ENCODE results near the gene EFCAB6. TPM values are rescaled to one million over a fixed set of nuclear protein-coding genes. Genes with fewer than 3 reads are reported as not detected.

The EFCAB6 gene
- total RNA-seq, 1 experiment from 2014 or later: 0.21 TPM

DNA sequence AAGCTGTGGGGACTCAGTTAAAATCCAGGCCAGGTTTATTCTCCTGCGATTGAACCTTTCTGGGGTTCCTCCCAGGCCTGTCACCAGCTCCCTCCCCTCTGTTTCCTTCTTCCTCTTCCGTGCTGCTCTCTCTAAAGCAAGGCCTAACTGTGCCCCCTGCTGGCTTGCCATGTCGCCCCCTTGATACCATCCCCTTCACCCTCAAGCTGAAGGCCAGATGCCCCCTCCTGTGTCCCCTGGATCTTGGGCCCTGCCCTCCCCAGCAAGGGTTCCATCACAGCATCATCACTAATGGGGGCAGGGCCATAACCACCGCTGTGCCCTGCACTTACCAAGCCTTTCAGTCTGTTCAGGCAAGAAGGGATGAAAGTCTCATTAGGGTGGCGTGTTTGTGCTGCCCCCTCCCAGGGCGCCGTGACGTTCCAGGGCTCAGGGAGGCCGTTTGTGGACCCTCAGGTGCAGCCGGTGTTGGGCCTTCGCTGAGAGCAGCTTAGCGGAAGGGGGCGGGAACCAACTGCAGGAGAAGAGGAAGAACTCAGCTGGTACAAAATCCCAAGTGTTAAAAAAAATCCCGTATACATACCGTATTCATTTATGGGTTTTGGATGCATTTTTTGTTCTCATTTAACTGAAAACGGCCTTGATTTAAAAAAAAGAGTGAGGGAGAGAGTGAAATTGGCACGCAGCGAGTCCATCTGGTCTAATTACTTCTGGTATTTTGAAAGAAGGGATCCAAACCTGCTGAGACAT is 330.4 kb downstream of the EFCAB6 start:
- no TSS peak for BruUV-seq (replicated peaks)
- no peaks in the 10 kb centered on the region for H3K27me3 ChIP-seq (ENCODE audit: control insufficient read depth, insufficient read depth, low read length)
- POLR2A ChIA-PET: no interaction called here
- DNase-seq (ENCODE audit: low read depth, low spot score) (no peak), ATAC-seq (no peak)
- H3K9me3 ChIP-seq (ENCODE audit: control insufficient read depth, insufficient read depth, low read depth, low read length): no peaks in the 10 kb centered on the region
- no peaks in the 10 kb centered on the region for H3K36me3 ChIP-seq (ENCODE audit: control insufficient read depth, insufficient read depth, low read length)
- H3K27ac ChIP-seq (ENCODE audit: low read length): no peak overlapping the region
- intact Hi-C loops (cut with micrococcal nuclease; ENCODE audit: unreplicated experiment): no loop called here
- H3K4me3 ChIP-seq (ENCODE audit: low read depth in 2 of 2, low read length in 2 of 2): no peak overlapping the region
- TF ChIP-seq TCF7L2 (IDR thresholded peaks at IDR 0.05; ENCODE audit: low read depth, low read length) (no peak), POLR2AphosphoS5 (IDR thresholded peaks at IDR 0.05; ENCODE audit: low read depth, low read length) (no peak), SIN3A (IDR thresholded peaks at IDR 0.05; ENCODE audit: borderline replicate concordance, insufficient read depth, low read depth, low read length) (no peak)
- TF ChIP-seq, protein P1, sequence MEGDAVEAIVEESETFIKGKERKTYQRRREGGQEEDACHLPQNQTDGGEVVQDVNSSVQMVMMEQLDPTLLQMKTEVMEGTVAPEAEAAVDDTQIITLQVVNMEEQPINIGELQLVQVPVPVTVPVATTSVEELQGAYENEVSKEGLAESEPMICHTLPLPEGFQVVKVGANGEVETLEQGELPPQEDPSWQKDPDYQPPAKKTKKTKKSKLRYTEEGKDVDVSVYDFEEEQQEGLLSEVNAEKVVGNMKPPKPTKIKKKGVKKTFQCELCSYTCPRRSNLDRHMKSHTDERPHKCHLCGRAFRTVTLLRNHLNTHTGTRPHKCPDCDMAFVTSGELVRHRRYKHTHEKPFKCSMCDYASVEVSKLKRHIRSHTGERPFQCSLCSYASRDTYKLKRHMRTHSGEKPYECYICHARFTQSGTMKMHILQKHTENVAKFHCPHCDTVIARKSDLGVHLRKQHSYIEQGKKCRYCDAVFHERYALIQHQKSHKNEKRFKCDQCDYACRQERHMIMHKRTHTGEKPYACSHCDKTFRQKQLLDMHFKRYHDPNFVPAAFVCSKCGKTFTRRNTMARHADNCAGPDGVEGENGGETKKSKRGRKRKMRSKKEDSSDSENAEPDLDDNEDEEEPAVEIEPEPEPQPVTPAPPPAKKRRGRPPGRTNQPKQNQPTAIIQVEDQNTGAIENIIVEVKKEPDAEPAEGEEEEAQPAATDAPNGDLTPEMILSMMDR (IDR thresholded peaks at IDR 0.05): no peak; the same call in 1 of the 2 replicates
- TF ChIP-seq, protein P2, sequence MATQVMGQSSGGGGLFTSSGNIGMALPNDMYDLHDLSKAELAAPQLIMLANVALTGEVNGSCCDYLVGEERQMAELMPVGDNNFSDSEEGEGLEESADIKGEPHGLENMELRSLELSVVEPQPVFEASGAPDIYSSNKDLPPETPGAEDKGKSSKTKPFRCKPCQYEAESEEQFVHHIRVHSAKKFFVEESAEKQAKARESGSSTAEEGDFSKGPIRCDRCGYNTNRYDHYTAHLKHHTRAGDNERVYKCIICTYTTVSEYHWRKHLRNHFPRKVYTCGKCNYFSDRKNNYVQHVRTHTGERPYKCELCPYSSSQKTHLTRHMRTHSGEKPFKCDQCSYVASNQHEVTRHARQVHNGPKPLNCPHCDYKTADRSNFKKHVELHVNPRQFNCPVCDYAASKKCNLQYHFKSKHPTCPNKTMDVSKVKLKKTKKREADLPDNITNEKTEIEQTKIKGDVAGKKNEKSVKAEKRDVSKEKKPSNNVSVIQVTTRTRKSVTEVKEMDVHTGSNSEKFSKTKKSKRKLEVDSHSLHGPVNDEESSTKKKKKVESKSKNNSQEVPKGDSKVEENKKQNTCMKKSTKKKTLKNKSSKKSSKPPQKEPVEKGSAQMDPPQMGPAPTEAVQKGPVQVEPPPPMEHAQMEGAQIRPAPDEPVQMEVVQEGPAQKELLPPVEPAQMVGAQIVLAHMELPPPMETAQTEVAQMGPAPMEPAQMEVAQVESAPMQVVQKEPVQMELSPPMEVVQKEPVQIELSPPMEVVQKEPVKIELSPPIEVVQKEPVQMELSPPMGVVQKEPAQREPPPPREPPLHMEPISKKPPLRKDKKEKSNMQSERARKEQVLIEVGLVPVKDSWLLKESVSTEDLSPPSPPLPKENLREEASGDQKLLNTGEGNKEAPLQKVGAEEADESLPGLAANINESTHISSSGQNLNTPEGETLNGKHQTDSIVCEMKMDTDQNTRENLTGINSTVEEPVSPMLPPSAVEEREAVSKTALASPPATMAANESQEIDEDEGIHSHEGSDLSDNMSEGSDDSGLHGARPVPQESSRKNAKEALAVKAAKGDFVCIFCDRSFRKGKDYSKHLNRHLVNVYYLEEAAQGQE (IDR thresholded peaks at IDR 0.05; ENCODE audit: insufficient read depth in 1 of 2, low read depth in 2 of 2, low read length in 1 of 2): no peak
- in situ Hi-C loops (cut with HindIII; ENCODE audit: low pct_unique_long_range_greater_than_20kb, low sequenced_read_pairs): no loop called here
- CTCF ChIA-PET: no interaction called here
- H3K4me1 ChIP-seq (ENCODE audit: control insufficient read depth, insufficient read depth, low read length): no peaks in the 10 kb centered on the region

DNA sequence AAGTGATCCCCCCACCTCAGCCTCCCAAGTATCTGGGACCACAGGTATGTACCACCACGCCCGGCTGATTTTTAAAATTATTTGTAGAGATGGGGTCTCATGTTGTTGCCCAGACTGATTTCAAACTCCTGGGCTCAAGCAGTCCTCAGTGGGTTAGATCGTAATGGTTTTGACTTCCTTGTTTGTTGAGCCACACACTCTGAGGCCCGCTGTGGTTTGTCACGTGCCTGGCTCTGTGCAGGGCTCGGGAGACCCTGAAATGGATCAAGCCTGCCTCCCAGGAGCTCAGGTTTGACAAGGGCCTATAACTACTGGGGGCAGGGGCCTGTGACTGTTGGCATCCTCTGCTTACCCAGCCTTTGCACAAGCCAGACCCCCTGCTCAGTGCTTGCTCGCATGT is 332.1 kb downstream of the EFCAB6 start:
- POLR2A ChIA-PET: interaction anchor here (0.7 kb wide), 1 partner anchor 420 kb away, joined by 7 read pairs; no protein-coding TSS in a partner anchor
- Histone ChIP-seq H3K27ac (ENCODE audit: low read length) (no peak overlapping the region), H3K9me3 (ENCODE audit: control insufficient read depth, insufficient read depth, low read depth, low read length) (no peaks in the 10 kb centered on the region), H3K36me3 (ENCODE audit: control insufficient read depth, insufficient read depth, low read length) (no peaks in the 10 kb centered on the region), H3K4me3 (ENCODE audit: low read depth in 2 of 2, low read length in 2 of 2) (no peak overlapping the region), H3K27me3 (ENCODE audit: control insufficient read depth, insufficient read depth, low read length) (no peaks in the 10 kb centered on the region), H3K4me1 (ENCODE audit: control insufficient read depth, insufficient read depth, low read length) (no peaks in the 10 kb centered on the region)
- DNase-seq (ENCODE audit: low read depth, low spot score): no peak
- intact Hi-C loops (cut with micrococcal nuclease; ENCODE audit: unreplicated experiment) (no loop called here), in situ Hi-C loops (cut with HindIII; ENCODE audit: low pct_unique_long_range_greater_than_20kb, low sequenced_read_pairs) (no loop called here)
- TF ChIP-seq, protein P2 (IDR thresholded peaks at IDR 0.05; ENCODE audit: insufficient read depth in 1 of 2, low read depth in 2 of 2, low read length in 1 of 2): no peak
- TF ChIP-seq, protein P1 (IDR thresholded peaks at IDR 0.05): no peak
- TF ChIP-seq POLR2AphosphoS5 (IDR thresholded peaks at IDR 0.05; ENCODE audit: low read depth, low read length) (no peak), SIN3A (IDR thresholded peaks at IDR 0.05; ENCODE audit: borderline replicate concordance, insufficient read depth, low read depth, low read length) (no peak), TCF7L2 (IDR thresholded peaks at IDR 0.05; ENCODE audit: low read depth, low read length) (no peak)
- no TSS peak for BruUV-seq (replicated peaks)
- CTCF ChIA-PET: no interaction called here
- no peak for ATAC-seq
